ENCODE results near the gene FERMT1. TPM values are rescaled to one million over a fixed set of nuclear protein-coding genes. Genes with fewer than 3 reads are reported as not detected.

The FERMT1 gene
- total RNA-seq (2022; extraction: Qiagen RNA extraction): 14.7 to 16.1 TPM (median 15.7 TPM) in 5 replicates

GRCh38 chr20:6122873-6123648 lies at the start of gene FERMT1:
Gene FERMT1, minus strand, starts transcription at chr20:6123030. Its CDS starts 3,476 bp downstream, at chr20:6119554.

GRCh38 chr20:6053776-6054688 lies 68.8 kb downstream of the FERMT1 start, which contains the start of gene LRRN4:
Gene LRRN4, minus strand, starts transcription at chr20:6054060. Its CDS starts 1,261 bp downstream, at chr20:6052799.

Other genes starting within 250 kb of the FERMT1 start
- 2.5 to 3.5 TPM (median 3.2 TPM) in 5 replicates for gene CHGB, start 211.5 kb downstream of the FERMT1 start, total RNA-seq (2022; extraction: Qiagen RNA extraction)
- 55.4 to 61.8 TPM (median 56.6 TPM) in 5 replicates for gene TRMT6, start 172.5 kb downstream of the FERMT1 start, total RNA-seq (2022; extraction: Qiagen RNA extraction)
- gene MCM8, start 172.4 kb downstream of the FERMT1 start, total RNA-seq (2022; extraction: Qiagen RNA extraction): 19.4 to 24.6 TPM (median 23.1 TPM) in 5 replicates
- gene CRLS1, start 116.9 kb downstream of the FERMT1 start, total RNA-seq (2022; extraction: Qiagen RNA extraction): 49.3 to 78.3 TPM (median 75.8 TPM) in 5 replicates
- gene LRRN4, start 69.0 kb downstream of the FERMT1 start, total RNA-seq (2022; extraction: Qiagen RNA extraction): 0.06 to 0.07 TPM in 2 of 5 replicates, not detected in the others

Measured in A549 treated with Mapracorat at 1 μM for 4 hours (cell line).